ENCODE measurements around the gene R3HCC1L. TPM values are rescaled to one million over a fixed set of nuclear protein-coding genes. Genes with fewer than 3 reads are reported as not detected.

R3HCC1L gene
- total RNA-seq, 1 donor from 2014 or later: 12.1 TPM

DNA sequence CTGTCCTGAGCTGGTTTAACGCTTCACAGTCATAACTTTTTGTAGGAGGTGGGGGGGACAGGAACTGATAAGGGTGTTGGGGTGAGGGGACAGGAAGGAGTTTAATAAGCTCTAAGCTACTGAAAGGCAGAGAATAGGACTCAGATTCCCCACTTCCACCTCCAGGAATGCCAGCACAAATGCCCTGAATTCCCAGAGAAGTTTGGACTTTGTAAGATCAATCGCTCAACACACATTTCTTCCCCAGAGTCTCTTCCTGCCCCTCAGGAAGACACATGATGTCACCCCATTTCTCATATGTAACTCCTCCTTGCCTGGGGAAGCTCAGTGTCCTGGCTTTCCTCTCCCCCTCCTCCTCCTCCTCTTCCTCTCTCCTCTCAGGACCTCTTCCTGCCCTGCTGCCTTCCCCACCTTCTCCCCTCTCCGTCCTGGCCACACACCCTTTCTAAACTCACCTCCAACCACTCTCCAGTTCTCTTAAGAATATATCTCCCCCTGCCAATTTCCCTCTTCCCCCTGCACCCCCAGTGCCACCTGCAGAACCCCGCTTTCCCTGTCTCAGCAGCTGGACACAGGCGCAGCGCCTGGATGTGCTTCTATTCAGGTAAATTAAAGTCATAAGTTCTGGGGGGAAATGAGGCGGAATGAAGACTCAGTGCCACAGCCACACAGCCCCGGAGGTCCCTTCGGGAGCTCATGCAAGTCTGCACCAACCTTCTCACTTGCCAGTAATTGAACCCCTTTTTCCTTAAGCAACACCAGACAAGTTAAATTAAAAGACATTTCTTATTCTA, 138.8 kb downstream of the R3HCC1L start:
- no peak for DNase-seq (ENCODE audit: low read depth, low spot score)

- DNase-seq (ENCODE audit: low read depth, low spot score): no peak
These were observed 140.1 kb downstream of the R3HCC1L start for GRCh38 chr10:98274562-98274961.

GRCh38 chr10:98276311-98276710, 141.9 kb downstream of the R3HCC1L start:
- no peak for DNase-seq (ENCODE audit: low read depth, low spot score)

GRCh38 chr10:98285416-98285815, 151.0 kb downstream of the R3HCC1L start:
- no peak for DNase-seq (ENCODE audit: low read depth, low spot score)

DNA sequence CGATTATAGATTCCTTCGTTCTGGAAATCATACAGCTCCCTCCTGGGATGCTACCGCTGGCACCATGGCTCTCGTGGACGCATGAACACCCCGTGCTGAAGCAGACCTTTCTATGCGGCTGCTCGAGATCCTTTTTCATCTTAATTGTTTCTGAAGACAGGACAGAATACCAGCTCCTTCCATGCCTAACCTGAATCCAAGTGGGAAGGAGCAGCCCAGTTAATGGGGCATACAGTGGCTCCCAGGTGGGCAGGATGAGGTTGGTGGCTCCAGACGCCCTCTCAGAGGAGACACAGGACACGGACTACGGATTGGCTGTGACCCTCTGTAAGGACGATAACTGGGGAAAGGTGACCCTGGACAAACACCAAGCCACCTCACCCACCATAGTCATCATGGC, 152.0 kb downstream of the R3HCC1L start:
- DNase-seq (ENCODE audit: low read depth, low spot score): no peak

- no peak for DNase-seq (ENCODE audit: low read depth, low spot score)
These were observed 152.9 kb downstream of the R3HCC1L start for GRCh38 chr10:98287321-98287720.

DNA sequence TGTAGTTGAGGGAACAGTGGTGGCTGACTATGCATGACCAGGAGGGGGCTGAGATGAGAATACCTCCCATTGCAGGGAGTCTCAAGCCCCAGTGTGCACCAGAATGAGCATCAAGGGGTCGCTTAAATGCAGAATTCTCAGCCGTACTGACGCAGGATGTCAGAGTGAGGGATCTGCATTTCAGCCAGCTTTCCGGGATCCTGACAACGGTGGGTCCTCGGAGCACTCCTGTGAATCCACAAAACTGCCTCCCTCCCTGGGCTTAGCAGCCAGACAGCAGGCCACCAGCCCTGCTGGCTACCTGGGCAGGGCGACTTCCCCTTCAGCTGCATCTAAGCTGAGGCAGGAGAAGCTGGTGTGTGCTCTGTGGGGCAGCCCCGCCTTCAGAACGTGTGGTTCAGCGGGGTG, 155.3 kb downstream of the R3HCC1L start:
- no peak for DNase-seq (ENCODE audit: low read depth, low spot score)

- DNase-seq (ENCODE audit: low read depth, low spot score): no peak
These were observed 158.5 kb downstream of the R3HCC1L start for GRCh38 chr10:98292971-98293370.

- no peak for DNase-seq (ENCODE audit: low read depth, low spot score)
These were observed 159.3 kb downstream of the R3HCC1L start for GRCh38 chr10:98293550-98294269.

DNA sequence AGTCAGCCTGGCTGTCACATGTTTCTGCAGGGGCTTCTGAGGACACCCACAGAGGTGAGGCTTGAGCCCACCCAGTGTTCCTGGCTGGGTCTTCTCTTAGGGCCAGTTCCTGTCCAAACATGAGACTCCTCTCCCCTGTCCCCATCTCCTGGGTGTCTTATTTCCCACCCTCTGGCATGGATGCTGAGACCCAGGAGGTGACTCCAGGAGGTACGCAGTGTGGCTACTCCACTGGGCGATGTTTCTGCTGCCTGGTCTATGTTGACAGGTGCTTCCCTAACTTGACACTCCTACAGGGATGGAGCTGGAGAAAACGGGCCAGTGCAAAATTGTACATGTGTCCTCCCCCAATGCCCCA, 159.8 kb downstream of the R3HCC1L start:
- no peak for DNase-seq (ENCODE audit: low read depth, low spot score)

Other genes starting within 250 kb of the R3HCC1L start
- gene CRTAC1, start 104.0 kb upstream of the R3HCC1L start, total RNA-seq: 2.5 and 4.9 TPM in 2 replicates
- 1.1 and 1.3 TPM in 2 replicates for gene LOXL4, start 133.5 kb downstream of the R3HCC1L start, total RNA-seq